ENCODE measurements around the gene OMG.

OMG gene

GRCh38 chr17:31254654-31255053 lies 42.4 kb downstream of the OMG start:
- DNase-seq: no peak

DNA sequence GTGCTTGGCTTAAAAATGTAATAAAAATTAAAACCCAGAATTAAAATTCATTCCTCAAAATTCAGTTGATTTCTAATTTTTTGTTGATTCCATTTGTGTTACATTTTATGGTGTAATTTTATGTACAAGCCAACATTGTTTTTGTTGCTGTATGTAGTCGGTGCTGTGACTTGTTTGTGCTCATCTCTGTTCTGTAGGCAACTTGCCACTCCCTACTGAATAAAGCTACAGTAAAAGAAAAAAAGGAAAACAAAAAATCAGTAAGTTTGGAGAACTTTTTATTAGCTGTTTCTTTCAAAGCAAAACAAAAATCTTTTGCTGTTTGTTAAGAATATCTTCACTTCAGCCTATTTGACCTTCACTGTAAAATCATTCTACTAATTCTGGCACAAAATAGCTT lies 44.3 kb downstream of the OMG start:
- DNase-seq: no peak

DNA sequence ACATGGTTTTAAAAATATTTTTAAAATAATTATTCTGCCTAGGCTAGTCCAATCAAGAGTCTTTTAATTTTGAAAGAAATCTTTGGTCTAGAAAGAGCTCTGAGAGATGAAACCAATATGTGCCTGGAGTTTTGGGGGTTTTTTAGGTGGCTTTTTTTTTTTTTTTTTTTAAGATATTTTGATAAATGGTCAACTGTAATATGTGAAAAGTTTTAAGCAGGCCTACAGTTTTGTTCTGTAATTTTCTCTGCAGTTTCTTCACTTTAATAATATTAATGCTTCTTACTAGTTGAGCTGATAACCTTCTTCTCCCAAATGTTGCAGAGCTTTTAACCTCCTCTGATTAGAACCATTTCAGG lies 45.1 kb downstream of the OMG start:
- DNase-seq: no peak

GRCh38 chr17:31251105-31251969 lies 45.7 kb downstream of the OMG start:
- no peak for DNase-seq

DNA sequence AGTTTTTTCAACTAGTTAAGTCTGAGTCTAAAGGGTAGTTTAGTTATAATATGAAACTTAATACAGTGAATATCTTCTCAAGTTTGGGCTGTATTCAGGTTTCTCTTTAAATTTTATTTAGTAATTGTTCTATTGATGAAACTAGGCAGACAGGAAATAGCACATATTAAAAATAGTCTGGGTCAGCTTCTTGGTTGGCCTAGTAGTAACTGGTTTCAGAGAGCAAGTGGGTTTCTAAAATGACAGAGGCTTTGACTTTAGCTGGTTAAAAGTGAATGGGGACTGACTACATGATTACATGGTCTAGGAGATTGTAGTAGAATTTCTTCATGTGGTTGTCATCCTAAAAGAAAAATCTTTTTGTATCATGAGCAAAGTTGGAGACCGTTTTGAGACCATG lies 46.8 kb downstream of the OMG start:
- DNase-seq: no peak

GRCh38 chr17:31249835-31250141 lies 47.3 kb downstream of the OMG start:
- DNase-seq: no peak

DNA sequence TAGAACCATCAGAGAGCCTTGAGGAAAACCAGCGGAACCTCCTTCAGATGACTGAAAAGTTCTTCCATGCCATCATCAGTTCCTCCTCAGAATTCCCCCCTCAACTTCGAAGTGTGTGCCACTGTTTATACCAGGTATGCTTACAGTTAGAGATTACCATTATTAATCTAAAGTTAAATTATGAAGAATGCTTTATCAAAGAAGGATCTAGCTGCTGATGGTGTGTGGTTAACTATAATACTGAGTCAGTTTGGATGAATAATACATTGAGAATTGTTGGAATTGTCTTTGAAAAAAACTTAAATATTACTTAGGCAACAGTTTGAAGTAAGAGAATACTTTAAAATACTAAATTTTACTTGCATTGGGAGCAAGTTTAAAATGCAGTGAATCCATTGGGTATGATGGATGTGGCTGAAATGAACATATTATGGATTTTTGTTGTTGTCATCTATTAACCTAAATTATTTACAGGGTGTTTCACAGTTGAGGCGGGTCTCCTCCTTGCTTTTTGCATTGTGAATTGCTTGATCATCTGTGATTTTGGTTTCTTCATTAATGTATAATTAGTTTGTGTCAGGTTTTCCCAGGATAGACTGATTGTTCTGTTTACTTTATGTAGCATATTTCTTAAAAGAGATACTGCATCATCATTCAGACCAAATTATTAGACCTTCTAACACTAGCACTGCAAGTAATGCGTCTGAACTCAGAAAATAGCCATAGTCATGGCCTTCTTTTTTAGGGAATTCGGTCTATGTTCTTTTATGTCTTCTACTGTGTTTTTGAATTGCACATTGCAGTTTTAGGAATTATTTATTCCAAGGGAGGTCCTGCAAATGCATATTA lies 47.8 kb downstream of the OMG start:
- DNase-seq: no peak
